Measurements from ENCODE around the gene NRXN3.

GRCh38 chr14:79405512-79405910, 1235.3 kb downstream of the NRXN3 start:
- no peak for TF ChIP-seq CTCF (conservative IDR thresholded peaks at IDR 0.05; ENCODE audit: low read depth in 2 of 2)
- TF ChIP-seq EZH2phosphoT487 (IDR thresholded peaks at IDR 0.05; ENCODE audit: unreplicated experiment), result no peak
- TF ChIP-seq POLR2AphosphoS5 (IDR thresholded peaks at IDR 0.05; ENCODE audit: low read depth), result no peak

Measured in GM23338 (cell line).